Left forelimb (tissue), 1 donor: ENCODE results near the gene HBM.
"Not testable (repeated sequence)": the region's sequence is repeated elsewhere in the genome, so short reads cannot be mapped to it uniquely, and the experiment has no call there.

Experiments
- DNase-seq: peaks from one replicate; pipeline ENCODE4 v3.0.0-alpha.2; 2018; ENCODE audit warnings: low spot score

The HBM gene, protein sequence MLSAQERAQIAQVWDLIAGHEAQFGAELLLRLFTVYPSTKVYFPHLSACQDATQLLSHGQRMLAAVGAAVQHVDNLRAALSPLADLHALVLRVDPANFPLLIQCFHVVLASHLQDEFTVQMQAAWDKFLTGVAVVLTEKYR

GRCh38 chr16:165539-166374 is at the start of gene HBM:
Gene HBM, plus strand, starts transcription at chr16:165978. Its CDS starts 20 bp downstream, at chr16:165998.
- DNase-seq, result no peak

- DNase-seq, result no peak
Observed at GRCh38 chr16:116015-116414, 49.8 kb upstream of the HBM start.

DNA sequence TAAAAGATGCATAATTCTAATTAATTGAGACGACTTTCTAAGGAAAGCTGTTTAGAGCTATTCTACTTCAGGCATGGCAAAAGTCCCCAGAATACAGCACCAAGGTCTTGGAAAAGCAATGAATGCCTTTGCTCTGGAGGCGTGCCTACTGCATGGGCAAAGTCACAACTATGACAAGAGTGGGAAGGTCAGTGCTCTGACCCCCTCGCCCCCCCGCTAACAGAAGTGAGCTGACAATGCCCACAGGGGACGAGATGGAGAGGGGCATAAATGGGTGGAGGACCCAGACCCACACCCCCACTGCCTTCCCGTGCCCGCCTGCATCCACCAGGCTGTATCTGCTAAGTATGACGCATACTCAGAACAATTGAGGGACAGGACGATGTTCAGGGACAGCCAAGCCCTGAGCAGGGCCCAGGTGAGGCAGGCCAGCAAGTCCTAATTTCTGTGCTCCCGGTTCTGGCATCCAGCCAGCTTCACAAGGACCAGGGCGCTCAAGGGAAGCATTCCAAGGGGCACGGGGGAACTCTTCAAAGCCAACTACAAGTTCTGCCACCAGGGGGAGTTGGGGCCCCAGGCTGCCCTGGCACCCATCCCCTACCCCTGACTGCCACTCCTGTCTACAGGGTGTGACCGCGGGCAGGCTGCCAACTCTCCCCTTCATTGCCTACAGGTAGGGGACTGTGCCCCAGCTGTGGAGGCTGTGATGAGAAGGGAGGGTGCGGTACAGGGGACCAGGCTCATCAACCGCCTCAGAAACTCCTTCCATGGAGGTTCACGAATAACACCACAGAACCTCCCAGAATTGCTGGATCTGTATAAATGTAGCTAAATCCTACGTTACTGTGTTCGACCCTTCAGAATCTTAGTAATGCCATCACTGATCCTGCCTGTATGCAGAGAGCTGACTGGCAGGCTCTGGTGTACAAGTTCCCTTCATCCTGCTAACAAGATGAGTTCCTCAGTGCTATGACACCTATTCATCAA is 48.1 kb upstream of the HBM start:
- no peak for DNase-seq

DNA sequence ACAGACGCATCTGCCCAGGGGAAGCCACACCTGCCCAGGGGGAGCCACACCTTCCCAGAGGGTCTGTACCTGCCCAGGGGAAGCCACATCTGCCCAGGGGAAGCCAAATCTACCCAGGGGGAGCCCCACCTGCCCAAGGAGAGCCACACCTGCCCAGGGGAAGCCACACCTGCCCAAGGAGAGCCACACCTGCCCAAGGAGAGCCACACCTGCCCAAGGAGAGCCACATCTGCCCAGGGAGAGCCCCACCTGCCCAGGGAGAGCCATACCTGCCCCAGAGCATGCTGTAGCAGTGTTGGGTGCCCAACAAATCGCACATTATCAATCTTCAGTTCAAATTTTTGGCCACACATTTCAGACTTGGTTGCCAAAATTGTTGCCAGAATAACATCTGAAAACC is 46.9 kb upstream of the HBM start:
- no peak for DNase-seq

DNA sequence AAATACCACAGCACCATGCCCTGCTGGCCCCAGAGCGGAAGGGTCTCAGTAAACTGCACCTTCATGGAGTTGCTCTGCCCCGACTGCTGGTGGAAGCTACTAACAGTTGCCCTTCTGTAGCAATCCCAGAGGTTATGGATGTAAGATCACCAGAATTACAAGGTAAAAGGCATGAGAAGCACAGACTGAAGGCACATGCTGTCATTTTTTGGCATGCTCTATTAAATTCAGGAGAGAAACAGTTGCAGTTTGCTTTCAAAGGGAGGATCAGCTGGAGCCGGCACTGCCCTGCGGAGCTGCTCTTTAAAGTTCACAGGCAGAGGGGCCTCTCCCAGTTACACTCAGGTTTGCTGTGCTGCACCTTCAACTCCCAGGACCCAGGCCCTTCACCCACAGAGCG is 46.5 kb upstream of the HBM start:
- no peak for DNase-seq

DNA sequence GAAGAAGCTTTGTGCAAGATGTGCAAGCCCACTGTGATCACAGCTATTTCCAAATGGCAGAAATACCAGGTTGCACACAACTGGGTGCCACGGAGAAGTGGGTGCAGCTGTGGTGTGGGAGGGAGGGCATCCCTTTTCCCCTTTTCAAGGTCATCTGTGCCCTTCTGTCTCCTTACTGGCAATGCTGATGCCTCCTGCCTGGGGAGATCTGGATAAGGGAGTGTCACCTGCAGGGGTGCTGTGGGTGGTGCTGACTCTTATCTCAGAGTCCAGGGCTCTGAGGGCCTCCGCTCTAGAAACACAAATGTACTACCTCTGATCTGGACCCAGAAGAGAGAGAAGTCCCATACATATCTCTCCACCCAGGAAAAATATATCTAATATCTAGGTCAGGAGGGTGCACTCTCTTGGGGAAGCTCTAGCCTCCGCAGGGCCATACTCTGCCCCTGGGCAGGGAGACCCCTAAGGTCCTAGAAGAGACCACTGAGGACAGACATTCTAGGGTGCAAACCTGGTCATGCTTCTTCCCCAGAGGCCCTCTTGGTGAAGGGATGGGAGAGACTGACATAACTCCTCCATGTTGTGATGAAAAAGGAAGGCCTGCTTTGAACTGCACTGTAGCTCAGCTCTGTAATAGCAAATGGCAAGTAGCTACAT is 45.8 kb upstream of the HBM start:
- DNase-seq, result no peak

- no peak for DNase-seq
Observed at GRCh38 chr16:120756-121155, 45.0 kb upstream of the HBM start.

DNA sequence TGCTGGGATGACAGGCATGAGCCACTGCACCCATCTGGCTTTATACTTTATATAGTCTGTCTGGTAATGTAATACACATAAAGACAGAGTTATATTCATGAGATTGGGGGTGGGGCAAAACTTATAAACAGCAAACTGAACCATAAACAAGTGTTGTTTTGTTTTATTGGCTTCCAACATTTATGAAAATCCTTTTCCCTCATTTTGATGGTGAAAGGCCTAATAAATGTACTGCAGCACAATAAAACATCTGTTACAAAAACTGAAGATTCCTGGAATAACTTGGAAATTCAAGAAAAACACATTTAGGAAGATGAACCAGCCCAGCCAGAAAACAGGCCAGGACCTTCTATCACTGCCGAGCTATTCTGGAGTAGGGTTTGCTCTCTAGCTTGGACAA is 43.4 kb upstream of the HBM start:
- DNase-seq, result no peak

DNA sequence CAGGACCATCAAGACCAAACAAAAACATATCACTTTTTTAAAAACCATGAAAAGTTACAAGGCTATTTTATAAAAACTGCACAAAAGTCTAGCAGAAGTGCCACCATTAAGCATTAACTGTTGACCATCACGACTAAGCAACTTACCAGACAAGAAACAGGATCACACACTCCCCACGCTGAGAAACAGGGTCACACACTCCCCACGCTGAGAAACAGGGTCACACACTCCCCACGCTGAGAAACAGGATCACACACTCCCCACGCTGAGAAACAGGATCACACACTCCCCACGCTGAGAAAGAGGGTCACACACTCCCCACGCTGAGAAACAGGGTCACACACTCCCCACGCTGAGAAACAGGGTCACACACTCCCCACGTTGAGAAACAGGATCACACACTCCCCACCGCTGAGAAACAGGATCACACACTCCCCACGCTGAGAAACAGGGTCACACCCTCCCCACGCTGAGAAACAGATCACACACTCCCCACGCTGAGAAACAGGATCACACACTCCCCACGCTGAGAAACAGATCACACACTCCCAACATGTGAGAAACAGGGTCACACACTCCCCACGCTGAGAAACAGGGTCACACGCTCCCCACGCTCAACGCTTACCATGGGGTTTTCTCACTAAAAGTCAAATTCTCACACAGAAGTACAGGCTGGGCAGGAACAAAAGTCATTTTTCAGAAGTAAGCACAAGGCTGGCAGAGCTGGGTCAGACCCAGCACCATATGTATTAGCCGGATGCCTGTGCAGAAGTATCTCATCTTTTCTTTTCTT is 42.0 kb upstream of the HBM start:
- DNase-seq, result not testable (repeated sequence)

DNA sequence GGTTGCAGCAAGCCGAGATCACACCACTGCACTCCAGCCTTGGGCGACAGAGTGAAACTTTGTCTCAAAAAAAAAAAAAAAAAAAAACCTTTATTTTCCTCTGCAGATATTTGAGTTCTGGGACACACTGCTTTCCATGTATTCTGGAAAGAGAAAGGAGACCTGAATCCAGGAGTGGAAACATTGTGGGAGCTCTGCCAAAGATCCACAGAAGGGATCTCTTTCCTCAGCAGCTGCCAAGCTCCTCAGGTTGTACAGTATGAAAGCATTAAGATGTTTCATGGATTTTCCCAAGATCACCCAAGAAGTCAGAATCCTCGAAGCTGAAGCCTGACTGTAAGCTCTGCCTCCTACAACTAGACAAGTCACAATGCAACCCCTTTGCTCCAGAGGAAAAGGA is 40.8 kb upstream of the HBM start:
- DNase-seq, result no peak

DNA sequence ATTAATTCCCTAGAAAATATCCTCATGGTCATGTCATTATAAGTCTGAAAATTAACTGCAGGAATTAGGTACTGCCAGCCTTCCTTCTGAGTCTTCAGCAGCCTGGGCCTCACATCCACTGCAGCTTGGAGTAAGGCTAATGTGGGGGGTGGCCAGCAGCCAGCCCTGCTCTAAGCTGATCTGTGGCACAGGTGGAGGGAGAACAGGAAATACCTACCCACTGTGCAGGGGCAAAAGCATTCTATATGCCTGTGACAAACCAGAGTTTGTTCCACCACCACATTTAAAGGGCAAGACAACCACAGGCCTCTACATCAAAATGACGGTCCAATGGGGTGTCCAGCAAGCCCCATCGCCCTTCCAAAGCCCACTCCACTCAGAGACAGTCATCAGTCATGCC is 36.7 kb upstream of the HBM start:
- DNase-seq, result no peak

DNA sequence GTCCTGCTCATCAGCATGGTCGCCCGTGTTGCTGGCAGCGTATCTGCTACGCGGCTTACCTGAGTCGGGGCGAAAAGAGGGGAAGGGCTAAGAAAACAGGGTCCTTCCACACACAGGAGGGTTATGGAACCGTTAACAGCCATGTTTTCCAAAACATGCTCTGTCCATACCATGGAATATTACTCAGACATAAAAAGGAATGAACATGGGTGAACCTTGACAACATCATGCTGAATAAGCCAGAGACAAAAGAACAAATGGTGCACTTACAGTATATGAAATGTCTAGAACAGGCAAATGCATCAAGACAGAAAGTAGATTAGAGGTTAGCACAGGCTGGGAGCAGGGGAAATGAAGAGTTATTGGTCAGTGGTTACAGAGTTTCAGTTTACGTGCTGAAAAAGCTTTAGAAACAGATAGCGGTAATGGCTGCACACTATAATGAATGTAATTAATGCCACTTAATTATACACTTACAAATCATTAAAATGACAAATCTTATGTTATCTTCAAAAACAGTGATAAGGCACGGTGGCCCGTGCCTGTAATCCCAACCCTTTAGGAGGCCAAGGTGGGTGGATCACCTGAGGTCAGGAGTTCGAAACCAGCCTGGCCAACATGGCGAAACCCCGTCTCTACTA is 35.1 kb upstream of the HBM start:
- DNase-seq, result no peak

DNA sequence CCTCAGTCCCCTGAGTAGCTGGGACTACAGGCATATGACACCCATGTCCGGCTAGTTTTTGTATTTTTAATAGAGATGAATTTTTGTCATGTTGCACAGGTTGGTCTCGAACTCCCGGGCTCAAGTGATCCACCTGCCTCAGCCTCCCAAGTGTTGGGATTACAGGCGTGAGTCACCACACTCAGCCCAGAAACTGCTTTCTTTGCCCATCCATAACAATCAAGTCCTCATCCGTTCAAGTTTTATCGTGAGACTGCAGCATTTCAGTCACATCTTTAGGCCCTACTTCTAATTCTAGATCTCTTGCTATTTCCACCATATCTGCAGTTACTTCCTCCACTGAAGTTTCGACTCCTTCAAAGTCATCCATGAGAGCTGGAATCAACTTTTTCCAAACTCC is 33.7 kb upstream of the HBM start:
- no peak for DNase-seq

GRCh38 chr16:133716-134115 is 32.1 kb upstream of the HBM start:
- no peak for DNase-seq

DNA sequence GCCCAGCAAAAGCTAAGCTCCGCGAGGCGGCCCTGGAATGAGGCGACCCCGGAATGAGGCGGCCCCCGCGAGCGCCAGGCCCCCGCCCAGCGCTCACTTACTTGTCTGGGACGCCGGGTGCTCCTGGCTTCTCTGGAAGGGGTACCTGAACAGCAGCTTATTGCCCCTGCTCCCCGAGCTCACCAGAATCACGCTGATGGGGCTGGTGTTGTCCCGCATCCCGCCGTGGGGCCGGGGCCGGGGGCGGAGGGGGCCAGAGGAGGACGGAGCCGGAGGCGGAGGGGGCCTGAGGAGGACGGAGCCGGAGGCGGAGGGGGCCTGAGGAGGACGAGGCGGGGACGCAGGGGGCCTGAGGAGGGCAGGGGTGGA is 27.7 kb upstream of the HBM start:
- peak; percentile 71 for DNase-seq

DNA sequence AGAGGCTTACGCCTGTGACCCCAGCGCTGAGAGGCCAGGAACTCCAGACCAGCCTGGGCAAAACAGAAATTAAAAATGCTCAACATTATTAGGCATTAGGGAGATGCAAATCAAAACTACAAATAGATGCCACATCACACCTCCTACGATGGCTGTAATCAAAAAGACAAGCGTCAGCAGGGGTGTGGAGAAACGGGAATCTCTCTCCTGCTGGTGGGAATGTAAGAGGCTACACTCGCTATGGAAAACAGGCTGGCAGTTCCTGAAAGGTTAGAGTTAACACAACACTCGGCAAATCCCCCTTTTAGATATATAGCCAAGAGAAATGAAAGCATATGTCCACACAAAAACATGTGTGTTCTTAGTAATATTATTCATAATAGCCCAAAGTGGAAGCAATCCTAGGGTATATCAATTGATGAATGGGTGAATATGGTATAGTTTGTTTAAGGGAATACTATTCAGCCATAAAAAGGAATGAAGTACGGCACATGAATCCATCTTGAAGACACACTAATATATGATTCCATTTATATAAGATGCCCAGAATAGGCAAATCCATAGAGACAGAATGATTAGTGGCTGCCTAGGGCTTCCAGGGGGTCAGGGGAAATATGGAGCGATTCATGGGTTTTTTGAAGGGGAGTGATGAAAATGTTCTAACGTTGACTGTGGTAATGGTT is 25.5 kb upstream of the HBM start:
- DNase-seq, result no peak

DNA sequence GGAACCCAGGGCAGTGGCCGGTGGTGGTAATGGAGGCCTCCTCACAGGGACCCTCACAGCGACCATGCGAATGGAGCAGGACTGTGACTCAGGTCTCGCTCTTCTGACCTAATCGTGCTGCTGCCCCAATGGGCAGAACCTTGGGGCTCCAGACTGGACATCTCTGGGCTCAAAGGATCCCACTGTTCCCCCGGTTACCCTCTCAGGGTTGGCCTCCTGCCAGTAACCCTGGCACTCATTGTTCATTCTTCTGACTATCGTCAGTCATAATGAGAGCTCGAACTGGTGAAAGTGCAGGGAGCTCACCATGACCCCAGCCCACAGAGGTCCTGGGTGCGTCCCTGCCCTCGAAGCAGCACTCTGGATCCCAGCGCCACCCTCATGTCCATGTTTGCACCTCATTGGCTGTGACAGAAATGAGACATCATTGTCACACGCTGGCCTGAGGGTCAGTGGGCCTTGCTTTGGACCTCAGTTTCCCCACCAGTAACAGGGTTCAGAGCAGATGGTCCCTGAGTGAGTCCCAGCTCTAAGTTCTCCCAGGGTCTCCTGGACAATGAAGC is 23.3 kb upstream of the HBM start:
- DNase-seq, result no peak

DNA sequence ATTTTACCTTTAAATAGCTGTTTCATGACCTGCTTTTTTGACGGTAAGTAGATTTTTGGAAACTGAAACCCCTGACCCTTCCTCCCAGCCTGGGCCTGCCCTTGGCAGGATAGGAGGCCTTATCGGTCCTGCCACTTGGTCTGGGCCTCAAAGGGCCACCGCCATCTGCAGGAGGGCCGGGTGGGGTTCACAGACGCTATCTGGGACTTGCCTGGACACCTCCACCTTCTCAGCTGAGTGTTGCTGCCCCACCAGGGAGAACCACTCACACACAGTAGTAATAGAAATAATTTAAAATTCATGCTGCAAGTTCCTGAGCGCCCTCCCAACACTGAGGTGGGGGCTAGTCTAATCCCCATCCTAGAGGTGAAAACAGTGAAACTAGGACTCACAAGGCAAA is 22.7 kb upstream of the HBM start:
- no peak for DNase-seq

- DNase-seq, result no peak
Observed at GRCh38 chr16:143456-143855, 22.3 kb upstream of the HBM start.

- DNase-seq, result no peak
Observed at GRCh38 chr16:144797-145252, 21.0 kb upstream of the HBM start.
